Choroid plexus epithelial cell (primary cell): ENCODE measurements around the gene MXRA8.

ENCODE experiments used
- DNase-seq: peaks from one replicate; pipeline ENCODE4 v3.0.0-alpha.2; 2010; ENCODE audit warnings: low read depth
- H3K4me3 ChIP-seq: 2 replicates; pipeline ENCODE4 v1.5.1; 2011; ENCODE audit warnings: low read depth, mild to moderate bottlenecking, control low read depth, low read length, moderate library complexity
- CTCF ChIP-seq: conservative IDR thresholded peaks from 2 replicates; pipeline ENCODE4 v1.5.1; 2011; ENCODE audit warnings: low read depth, mild to moderate bottlenecking, control low read depth, inconsistent platforms, low read length, moderate library complexity

MXRA8 gene

DNA sequence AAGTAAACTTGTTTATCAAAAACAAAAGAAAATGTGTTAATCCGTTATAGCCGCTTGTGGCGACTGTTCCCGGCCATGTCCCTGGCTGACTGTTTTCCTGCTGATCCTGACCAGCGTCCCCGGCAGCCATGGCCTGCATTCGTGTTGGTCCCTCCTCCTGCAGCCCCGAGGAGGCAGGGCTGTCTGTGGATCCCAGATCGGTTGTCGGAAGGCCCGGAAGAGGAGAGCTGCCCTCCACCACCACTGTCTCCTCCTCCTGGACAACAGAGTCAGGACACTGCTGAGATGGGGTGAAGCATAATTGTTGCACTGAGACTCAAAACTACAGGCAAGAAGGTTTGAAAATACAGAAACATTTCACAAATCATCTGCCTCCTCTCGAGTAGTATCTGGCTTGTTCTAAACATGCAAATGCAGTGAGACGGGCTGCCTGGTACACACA lies 3.6 kb upstream of the MXRA8 start:
- H3K4me3 ChIP-seq = peak overlapping the region; percentile 25
- peak; percentile 55 for TF ChIP-seq CTCF
- peak; percentile 92 for DNase-seq

- no peak for TF ChIP-seq CTCF
- peak overlapping the region; percentile 25 for H3K4me3 ChIP-seq
- peak; percentile 43 for DNase-seq
Measured at GRCh38 chr1:1361233-1361981, 3.1 kb upstream of the MXRA8 start.

- no peak overlapping the region for H3K4me3 ChIP-seq
- DNase-seq = peak; percentile 86
- no peak for TF ChIP-seq CTCF
Measured at GRCh38 chr1:1360506-1361169, 2.3 kb upstream of the MXRA8 start.

DNA sequence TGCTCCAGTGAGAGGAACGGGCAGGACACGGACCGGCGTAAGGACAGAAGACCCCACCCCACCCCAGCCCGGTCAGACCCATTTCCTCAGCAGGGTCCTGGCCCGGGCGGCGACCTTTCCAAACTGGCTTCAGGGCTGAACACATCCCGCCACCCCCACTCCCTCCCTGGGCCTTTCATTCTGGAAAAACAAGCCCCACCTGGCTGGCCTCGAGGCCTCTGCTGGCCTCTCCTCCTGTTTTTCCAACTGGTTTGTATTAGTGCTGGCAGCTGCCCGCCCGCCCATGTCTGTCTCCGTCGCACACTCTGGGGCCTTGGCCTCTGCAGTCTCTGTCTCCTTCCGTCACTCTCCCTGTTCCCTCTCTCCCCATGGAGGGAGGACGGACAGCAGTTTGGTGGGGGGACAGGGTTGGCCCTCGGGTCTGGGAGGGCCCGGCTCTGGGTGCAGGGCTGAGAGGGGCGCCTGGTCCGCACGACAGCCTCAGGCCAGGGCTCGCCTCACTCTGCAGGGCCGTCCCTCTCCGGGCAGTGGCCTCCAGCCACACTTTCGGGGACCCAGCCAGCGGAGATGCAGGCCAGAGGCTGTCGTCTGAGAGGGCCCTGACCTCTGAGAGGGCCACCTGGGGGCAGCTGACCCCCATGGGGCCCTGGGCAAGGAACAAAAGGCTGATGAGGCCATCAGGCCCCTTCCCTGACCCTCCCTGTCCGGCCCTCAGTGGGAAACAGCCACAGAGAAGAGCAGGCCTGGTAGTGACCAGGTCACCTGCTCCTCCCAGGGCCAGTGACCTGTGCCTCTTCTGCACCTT lies 1.5 kb upstream of the MXRA8 start:
- peak; percentile 39 for DNase-seq
- no peak overlapping the region for H3K4me3 ChIP-seq
- no peak for TF ChIP-seq CTCF

DNA sequence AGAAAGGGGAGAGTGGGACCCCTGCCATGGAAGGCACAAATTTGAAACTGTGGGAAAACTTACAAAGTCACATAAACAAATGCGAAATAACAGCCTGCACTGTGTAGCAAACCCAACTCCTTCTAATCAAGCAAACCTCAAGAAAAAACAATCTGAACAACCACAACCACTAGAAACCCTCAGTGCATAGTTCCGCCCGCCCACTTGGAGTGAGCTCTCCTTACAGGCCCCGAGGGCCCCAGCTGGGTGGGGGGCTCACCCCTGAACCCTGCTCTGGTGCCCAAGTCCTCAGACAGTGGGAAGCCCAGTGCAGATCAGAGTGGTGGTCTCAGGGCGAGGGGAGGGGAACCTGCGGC lies 931 bp upstream of the MXRA8 start:
- DNase-seq = peak; percentile 83
- peak overlapping the region; percentile 62 for H3K4me3 ChIP-seq
- no peak for TF ChIP-seq CTCF

- DNase-seq = peak; percentile 29
- TF ChIP-seq CTCF = no peak
- H3K4me3 ChIP-seq = peak overlapping the region; percentile 62
Measured at GRCh38 chr1:1357871-1358432, 403 bp downstream of the MXRA8 start.
